IMR-90 (cell line): ENCODE results near the gene RMI1. TPM values are rescaled to one million over a fixed set of nuclear protein-coding genes. Genes with fewer than 3 reads are reported as not detected.

ENCODE experiments used
- ATAC-seq: fragments of 200-7000 bp; cut with Tn5 transposase; 2 replicates; pipeline ENCODE4 v1.9.1; 2020; ENCODE audit warnings: low read depth, mild to moderate bottlenecking, moderate library complexity
- BruUV-seq: library from RNA; stranded (reverse); fragments of 400-500 nt; replicated peaks from 2 replicates; lab custom pipeline; 2021; lab: Mats Ljungman, UMichigan
- CTCF ChIA-PET: fragments of 300-600 bp; formaldehyde crosslinking; extraction: SDS; loops from one replicate; lab custom pipeline; 2021; ENCODE audit warnings: antibody characterized with exemption; lab: Yijun Ruan, JAX
- POLR2A ChIA-PET: fragments of 300-600 bp; sonication (Branson Sonifier 250); formaldehyde crosslinking; loops from one replicate; lab custom pipeline; 2022; ENCODE audit warnings: antibody characterized with exemption; ENCODE audit not compliant: unreplicated experiment; lab: Charles Lee
- DNase-seq: peaks from one replicate; pipeline ENCODE4 v3.0.0; 2013
- H2AFZ ChIP-seq: replicated peaks from 2 replicates; pipeline ENCODE3; 2013; ENCODE audit warnings: low read length, mild to moderate bottlenecking; ENCODE audit not compliant: poor library complexity
- H2AK5ac ChIP-seq: 2 replicates; pipeline ENCODE4 v1.6.1; 2013; ENCODE audit warnings: low read depth, low read length, inconsistent platforms
- H2AK9ac ChIP-seq: replicated peaks from 2 replicates; pipeline ENCODE3; 2013; ENCODE audit warnings: mild to moderate bottlenecking, low read depth, low read length, moderate library complexity; ENCODE audit not compliant: poor library complexity
- H2BK120ac ChIP-seq: 2 replicates; pipeline ENCODE4 v1.6.1; 2013; ENCODE audit warnings: low read depth, low read length, inconsistent platforms
- H2BK15ac ChIP-seq: 3 replicates; pipeline ENCODE4 v1.6.1; 2013; ENCODE audit warnings: low read depth, low read length, inconsistent platforms
- H2BK20ac ChIP-seq: 2 replicates; pipeline ENCODE4 v1.6.1; 2013; ENCODE audit warnings: low read depth, mild to moderate bottlenecking, inconsistent platforms, low read length, moderate library complexity
- H2BK5ac ChIP-seq: 2 replicates; pipeline ENCODE4 v1.6.1; 2013; ENCODE audit warnings: mild to moderate bottlenecking, low read depth, low read length, inconsistent platforms; ENCODE audit not compliant: poor library complexity, severe bottlenecking
- H3K14ac ChIP-seq: replicated peaks from 2 replicates; pipeline ENCODE4 v1.6.1; 2013; ENCODE audit warnings: low read depth, low read length, inconsistent platforms
- H3K18ac ChIP-seq: 2 replicates; pipeline ENCODE4 v1.6.1; 2013; ENCODE audit warnings: low read depth, low read length, control low read depth
- H3K23ac ChIP-seq: 2 replicates; pipeline ENCODE4 v1.6.1; 2013; ENCODE audit warnings: low read depth, low read length, inconsistent platforms
- H3K27ac ChIP-seq: 2 replicates; pipeline ENCODE4 v1.5.1; 2013; ENCODE audit warnings: mild to moderate bottlenecking, control low read depth, low read length; ENCODE audit not compliant: insufficient read depth
- H3K27me3 ChIP-seq: 2 replicates; pipeline ENCODE4 v1.6.1; 2013; ENCODE audit warnings: low read length; ENCODE audit not compliant: control insufficient read depth, insufficient read depth
- H3K36me3 ChIP-seq: 2 replicates; pipeline ENCODE4 v1.6.1; 2013; ENCODE audit warnings: low read length, mixed read lengths; ENCODE audit not compliant: control insufficient read depth, insufficient read depth
- H3K4ac ChIP-seq: 2 replicates; pipeline ENCODE4 v1.6.1; 2013; ENCODE audit warnings: low read depth, low read length, inconsistent platforms
- H3K4me1 ChIP-seq: 2 replicates; pipeline ENCODE4 v1.6.1; 2013; ENCODE audit warnings: low read length, mixed read lengths; ENCODE audit not compliant: control insufficient read depth, insufficient read depth
- H3K4me2 ChIP-seq: 2 replicates; pipeline ENCODE4 v1.6.1; 2013; ENCODE audit warnings: low read depth, mild to moderate bottlenecking, control low read depth, low read length, moderate library complexity
- H3K4me3 ChIP-seq: 2 replicates; pipeline ENCODE4 v1.5.1; 2013; ENCODE audit warnings: low read depth, mild to moderate bottlenecking, control low read depth, low read length, moderate library complexity; ENCODE audit not compliant: insufficient read depth
- H3K56ac ChIP-seq: 2 replicates; pipeline ENCODE4 v1.6.1; 2013; ENCODE audit warnings: low read length, inconsistent platforms; ENCODE audit not compliant: insufficient read depth; ENCODE audit errors: extremely low read depth
- H3K79me1 ChIP-seq, 2 experiments: 2 replicates each; pipeline ENCODE4 v1.6.1; 2013; ENCODE audit warnings: low read length in 2 of 2, inconsistent platforms in 1 of 2, low read depth in 1 of 2
- H3K9ac ChIP-seq: 2 replicates; pipeline ENCODE4 v1.6.1; 2013; ENCODE audit warnings: low read depth, low read length, control low read depth
- H3K9me1 ChIP-seq: 2 replicates; pipeline ENCODE4 v1.6.1; 2013; ENCODE audit warnings: low read length, inconsistent platforms; ENCODE audit not compliant: insufficient read depth
- H3K9me3 ChIP-seq: 2 replicates; pipeline ENCODE4 v1.6.1; 2013; ENCODE audit warnings: low read length; ENCODE audit not compliant: control insufficient read depth, insufficient read depth
- H4K20me1 ChIP-seq: 2 replicates; pipeline ENCODE4 v1.6.1; 2013; ENCODE audit warnings: low read length, inconsistent platforms; ENCODE audit not compliant: insufficient read depth
- H4K5ac ChIP-seq: 2 replicates; pipeline ENCODE4 v1.6.1; 2013; ENCODE audit warnings: mild to moderate bottlenecking, low read depth, low read length, control low read depth
- H4K8ac ChIP-seq, 2 experiments: 2 replicates each; pipeline ENCODE4 v1.6.1; 2013; ENCODE audit warnings: low read depth in 2 of 2, low read length in 2 of 2, control low read depth in 1 of 2, inconsistent platforms in 1 of 2
- H4K91ac ChIP-seq: 2 replicates; pipeline ENCODE4 v1.6.1; 2013; ENCODE audit warnings: low read depth, low read length, inconsistent platforms; ENCODE audit not compliant: insufficient read depth
- BHLHE40 ChIP-seq: fragments of 150-350 bp; IDR thresholded peaks from 2 replicates; pipeline ENCODE4 v1.6.1; 2016; ENCODE audit warnings: mild to moderate bottlenecking, low read depth, low read length
- CEBPB ChIP-seq: IDR thresholded peaks from 2 replicates; pipeline ENCODE4 v1.6.1; 2012; ENCODE audit warnings: low read depth, low read length, improper control_type of control experiment
- CHD1 ChIP-seq: IDR thresholded peaks from 2 replicates; pipeline ENCODE4 v1.6.1; 2012; ENCODE audit warnings: low read depth, low read length, improper control_type of control experiment
- ELK1 ChIP-seq: fragments of 150-350 bp; IDR thresholded peaks from 2 replicates; pipeline ENCODE4 v1.6.1; 2016; ENCODE audit warnings: low read depth, mild to moderate bottlenecking, low read length, moderate library complexity, borderline replicate concordance
- FOS ChIP-seq: fragments of 150-350 bp; IDR thresholded peaks from 2 replicates; pipeline ENCODE4 v1.6.1; 2016; ENCODE audit warnings: low read depth, low read length
- MAFK ChIP-seq: IDR thresholded peaks from 2 replicates; pipeline ENCODE4 v1.6.1; 2012; ENCODE audit warnings: low read depth, low read length, improper control_type of control experiment
- MXI1 ChIP-seq: IDR thresholded peaks from 2 replicates; pipeline ENCODE4 v1.6.1; 2012; ENCODE audit warnings: low read depth, mild to moderate bottlenecking, low read length, moderate library complexity, borderline replicate concordance
- NFE2L2 ChIP-seq: fragments of 150-350 bp; IDR thresholded peaks from 2 replicates; pipeline ENCODE4 v1.6.1; 2016; ENCODE audit warnings: low read depth, mild to moderate bottlenecking, low read length
- POLR2A ChIP-seq: IDR thresholded peaks from 2 replicates; pipeline ENCODE4 v1.6.1; 2012; ENCODE audit warnings: mild to moderate bottlenecking, low read depth, low read length
- RAD21 ChIP-seq: IDR thresholded peaks from 2 replicates; pipeline ENCODE4 v1.6.1; 2012; ENCODE audit warnings: low read length, improper control_type of control experiment
- RCOR1 ChIP-seq: IDR thresholded peaks from 2 replicates; pipeline ENCODE4 v1.6.1; 2012; ENCODE audit warnings: mild to moderate bottlenecking, low read length, improper control_type of control experiment; ENCODE audit not compliant: insufficient replicate concordance
- RFX5 ChIP-seq: IDR thresholded peaks from 2 replicates; pipeline ENCODE4 v1.8.0; 2012; ENCODE audit warnings: low read depth, mild to moderate bottlenecking, low read length, moderate library complexity
- SMC3 ChIP-seq: fragments of 150-350 bp; IDR thresholded peaks from 2 replicates; pipeline ENCODE4 v1.6.1; 2016; ENCODE audit warnings: low read depth, mild to moderate bottlenecking, antibody characterized with exemption, low read length, moderate library complexity
- USF2 ChIP-seq: fragments of 150-350 bp; IDR thresholded peaks from 2 replicates; pipeline ENCODE4 v1.6.1; 2017; ENCODE audit warnings: mild to moderate bottlenecking, antibody characterized with exemption, low read length, low read depth
- WGBS, 2 experiments: methylation state at CpG; one replicate each; pipeline versions ENCODE4 v1.1.5 to v1.1.7; 2013; ENCODE audit warnings: missing lambda C conversion rate in 2 of 2; ENCODE audit not compliant: insufficient read length in 1 of 2; ENCODE audit errors: extremely low coverage in 2 of 2; 5-methylcytosine and 5-hydroxymethylcytosine counted together
- dilution Hi-C: fragments of 300-500 bp; cut with HindIII; formaldehyde crosslinking; loops from one replicate; pipeline ENCODE4 v1.14.3; 2018; ENCODE audit warnings: low sequenced_read_pairs; ENCODE audit not compliant: unreplicated experiment
- in situ Hi-C: fragments of 300-500 bp; cut with MboI; formaldehyde crosslinking; loops from 3 replicates; pipeline ENCODE4 v1.14.3; 2019; ENCODE audit warnings: low sequenced_read_pairs, inconsistent platforms, mixed read lengths
- intact Hi-C: fragments of 100-400 bp; cut with micrococcal nuclease; formaldehyde crosslinking; loops from 2 replicates; pipeline ENCODE4 v1.10.0; 2022
- polyA plus RNA-seq, 3 experiments: library from polyadenylated mRNA; depleted of rRNA; stranded (reverse); fragments of >200 nt; gene quantifications; 2 replicates each; pipeline ENCODE4 v1.2.3, GENCODE V29; 2012; ENCODE audit warnings: low replicate concordance in 1 of 3
- total RNA-seq: library from RNA; depleted of rRNA; stranded (reverse); fragments of >200 nt; gene quantifications from 2 replicates; pipeline ENCODE4 v1.2.3, GENCODE V29; 2012

The RMI1 gene
- total and polyA plus RNA-seq, 2 of the 4 experiments (the other 2 are of a cell fraction) = 4.4 to 6.8 TPM

- no peak for TF ChIP-seq ELK1
- TF ChIP-seq POLR2A = no peak
- TF ChIP-seq RFX5 = no peak
- no peak for TF ChIP-seq RCOR1
- TF ChIP-seq MAFK = no peak
Measured at GRCh38 chr9:83932011-83932410, 48.6 kb upstream of the RMI1 start (continued).

- dilution Hi-C loops = no loop called here
- peaks cover 5% of the 10 kb centered on the region for H3K4me1 ChIP-seq
- no peak for TF ChIP-seq SMC3
- no peak for TF ChIP-seq RCOR1
- no peak for TF ChIP-seq NFE2L2
- no peak for TF ChIP-seq POLR2A
- no peak for TF ChIP-seq RFX5
- TF ChIP-seq BHLHE40 = no peak
- TF ChIP-seq CHD1 = no peak
- TF ChIP-seq ELK1 = no peak
- no peak for TF ChIP-seq FOS
- TF ChIP-seq RAD21 = no peak
- no peak for TF ChIP-seq MAFK
- TF ChIP-seq USF2 = no peak
- no peak for TF ChIP-seq MXI1
- TF ChIP-seq CEBPB = no peak
Measured at GRCh38 chr9:83932851-83933250, 47.8 kb upstream of the RMI1 start.

More at GRCh38 chr9:83932851-83933250, 47.8 kb upstream of the RMI1 start:
- WGBS, 2 experiments = no CpG with 5 or more reads among the region's 5 CpGs
- Histone ChIP-seq H3K27me3 (no peaks in the 10 kb centered on the region), H3K4ac (no peak overlapping the region), H3K9me1 (peaks cover 2% of the 10 kb centered on the region; the same call in 1 of the 2 replicates), H3K36me3 (no peaks in the 10 kb centered on the region), H2AK5ac (no peak overlapping the region), H2BK20ac (no peak overlapping the region), H3K56ac (no peak overlapping the region), H3K79me1 (no peaks in the 10 kb centered on the region), H2AK9ac (no peak overlapping the region), H2AFZ (no peak overlapping the region), H3K14ac (no peak overlapping the region), H4K5ac (no peak overlapping the region), H2BK5ac (no peak overlapping the region), H3K27ac (no peak overlapping the region), H3K18ac (no peak overlapping the region), H3K9ac (no peak overlapping the region), H3K9me3 (no peaks in the 10 kb centered on the region), H2BK15ac (no peak overlapping the region), H3K4me3 (no peak overlapping the region), H3K4me2 (no peak overlapping the region), H4K91ac (no peak overlapping the region), H2BK120ac (no peak overlapping the region), H3K23ac (no peak overlapping the region), H4K8ac (no peak overlapping the region), H4K20me1 (no peaks in the 10 kb centered on the region)
- POLR2A ChIA-PET = no interaction called here
- intact Hi-C loops (loop anchor here (10.0 kb wide), 1 partner anchor 1682 kb away; no protein-coding TSS in a partner anchor), in situ Hi-C loops (no loop called here)
- no peak for DNase-seq
- CTCF ChIA-PET = no interaction called here
- BruUV-seq = no TSS peak
- no peak for ATAC-seq
